SK-N-SH (cell line): ENCODE measurements around the gene IMPACT. TPM values are rescaled to one million over a fixed set of nuclear protein-coding genes. Genes with fewer than 3 reads are reported as not detected.

ENCODE experiments used
- CTCF ChIA-PET: fragments of 300-600, 350-600 bp; formaldehyde crosslinking; extraction: SDS; loops from one replicate; lab custom pipeline; 2021; lab: Yijun Ruan, JAX
- POLR2A ChIA-PET: fragments of 350-600 bp; sonication (Branson Sonifier 250); formaldehyde crosslinking; extraction: SDS; loops from one replicate; lab custom pipeline; 2020; ENCODE audit warnings: antibody characterized with exemption, inconsistent platforms; lab: Yijun Ruan, JAX
- DNase-seq: peaks from one replicate; pipeline ENCODE4 v3.0.0; 2012
- H2AFZ ChIP-seq: fragments of 200-600 bp; sonication (generic); 2 replicates; pipeline ENCODE4 v1.8.1; 2016; ENCODE audit warnings: antibody characterized with exemption, mild to moderate bottlenecking, low read depth
- H3F3A ChIP-seq: fragments of 200-600 bp; sonication (generic); replicated peaks from 2 replicates; pipeline ENCODE3; 2016; ENCODE audit warnings: antibody characterized with exemption, mild to moderate bottlenecking; ENCODE audit not compliant: insufficient read depth
- H3K27ac ChIP-seq, 2 experiments: fragments of 200-500 bp in 1 of 2; fragments of 200-600 bp in 1 of 2; sonication (Bioruptor generic) in 1 of 2; sonication (generic), shearing (Covaris generic) in 1 of 2; 2 replicates each; pipeline versions ENCODE4 v1.5.1 to v1.6.1; 2014 to 2016; ENCODE audit warnings: low read depth in 2 of 2, inconsistent platforms in 1 of 2, low read length in 1 of 2, mild to moderate bottlenecking in 1 of 2, mixed read lengths in 1 of 2
- H3K27me3 ChIP-seq: fragments of 200-600 bp; sonication (generic), shearing (Covaris generic); 2 replicates; pipeline ENCODE4 v1.6.1; 2016; ENCODE audit warnings: mixed run types; ENCODE audit not compliant: insufficient read depth
- H3K36me3 ChIP-seq, 2 experiments: fragments of 200-500 bp in 1 of 2; fragments of 200-600 bp in 1 of 2; sonication (Bioruptor generic) in 1 of 2; sonication (generic) in 1 of 2; replicated peaks in 1 of 2; 2 replicates each; pipeline versions ENCODE3 to v1.5.1; 2014 to 2016; ENCODE audit warnings: low read length in 1 of 2, mild to moderate bottlenecking in 1 of 2; ENCODE audit not compliant: insufficient read depth in 2 of 2, control insufficient read depth in 1 of 2
- H3K4me1 ChIP-seq, 2 experiments: fragments of 200-500 bp in 1 of 2; fragments of 200-600 bp in 1 of 2; sonication (Bioruptor generic) in 1 of 2; sonication (generic), shearing (Covaris generic) in 1 of 2; 2 replicates each; pipeline versions ENCODE4 v1.5.1 to v1.6.1; 2014 to 2016; ENCODE audit warnings: low read depth in 1 of 2, low read length in 1 of 2, mixed run types in 1 of 2; ENCODE audit not compliant: insufficient read depth in 2 of 2, control insufficient read depth in 1 of 2
- H3K4me2 ChIP-seq: fragments of 200-600 bp; sonication (generic), shearing (Covaris generic); 2 replicates; pipeline ENCODE4 v1.6.1; 2017; ENCODE audit warnings: mixed run types
- H3K4me3 ChIP-seq, 2 experiments: fragments of 200-500 bp in 1 of 2; fragments of 200-600 bp in 1 of 2; sonication (Bioruptor generic) in 1 of 2; sonication (generic), shearing (Covaris generic) in 1 of 2; 2 replicates each; pipeline versions ENCODE4 v1.5.1 to v1.8.1; 2014 to 2016; ENCODE audit warnings: low read depth in 2 of 2, inconsistent platforms in 1 of 2, low read length in 1 of 2, mild to moderate bottlenecking in 1 of 2, mixed read lengths in 1 of 2, moderate library complexity in 1 of 2
- H3K79me2 ChIP-seq: fragments of 200-600 bp; sonication (generic); 2 replicates; pipeline ENCODE4 v1.8.1; 2017; ENCODE audit warnings: mild to moderate bottlenecking; ENCODE audit not compliant: insufficient read depth
- H3K9ac ChIP-seq: fragments of 200-600 bp; sonication (generic); 2 replicates; pipeline ENCODE4 v1.6.1; 2017; ENCODE audit warnings: mixed run types
- H3K9me2 ChIP-seq: fragments of 200-600 bp; sonication (generic); 2 replicates; pipeline ENCODE4 v1.6.1; 2017; ENCODE audit warnings: mixed run types
- H3K9me3 ChIP-seq: fragments of 200-600 bp; sonication (generic); 2 replicates; pipeline ENCODE4 v1.6.1; 2017; ENCODE audit warnings: mixed run types, mild to moderate bottlenecking, moderate library complexity
- H4K20me1 ChIP-seq: fragments of 200-600 bp; sonication (generic); 2 replicates; pipeline ENCODE4 v1.6.1; 2017; ENCODE audit warnings: mild to moderate bottlenecking, mixed run types; ENCODE audit not compliant: insufficient read depth
- EP300 ChIP-seq, 2 experiments: IDR thresholded peaks; 2 replicates each; pipeline versions ENCODE4 v1.4.0 to v1.6.1; 2012; ENCODE audit warnings: borderline replicate concordance in 1 of 2, low read depth in 1 of 2, low read length in 1 of 2
- FOSL2 ChIP-seq: IDR thresholded peaks from 2 replicates; pipeline ENCODE4 v1.4.0; 2012; ENCODE audit warnings: low read depth, mild to moderate bottlenecking, moderate library complexity, borderline replicate concordance
- GABPA ChIP-seq: IDR thresholded peaks from 2 replicates; pipeline ENCODE4 v1.4.0; 2012; ENCODE audit warnings: low read depth, mild to moderate bottlenecking
- JUND ChIP-seq: IDR thresholded peaks from 2 replicates; pipeline ENCODE4 v1.4.0; 2012
- NFIC ChIP-seq: IDR thresholded peaks from 2 replicates; pipeline ENCODE4 v1.4.0; 2012; ENCODE audit warnings: borderline replicate concordance
- RAD21 ChIP-seq: IDR thresholded peaks from 2 replicates; pipeline ENCODE4 v1.6.1; 2012; ENCODE audit warnings: mild to moderate bottlenecking, low read length
- RFX5 ChIP-seq: IDR thresholded peaks from 2 replicates; pipeline ENCODE4 v1.6.1; 2012; ENCODE audit warnings: mild to moderate bottlenecking, improper control_type of control experiment, low read length
- SIN3A ChIP-seq: IDR thresholded peaks from 2 replicates; pipeline ENCODE4 v1.6.1; 2012; ENCODE audit warnings: low read depth, mild to moderate bottlenecking, low read length, moderate library complexity, borderline replicate concordance
- TAF1 ChIP-seq: IDR thresholded peaks from 2 replicates; pipeline ENCODE4 v1.6.1; 2012; ENCODE audit warnings: low read depth, mild to moderate bottlenecking, low read length, moderate library complexity, borderline replicate concordance
- TCF12 ChIP-seq: IDR thresholded peaks from 2 replicates; pipeline ENCODE4 v1.4.0; 2012
- TEAD4 ChIP-seq: IDR thresholded peaks from 2 replicates; pipeline ENCODE4 v1.4.0; 2012; ENCODE audit warnings: mild to moderate bottlenecking, borderline replicate concordance; ENCODE audit not compliant: insufficient read depth
- WGBS: methylation state at CpG from one replicate; pipeline ENCODE4 v1.1.6; 2017; ENCODE audit warnings: low lambda C conversion rate; 5-methylcytosine and 5-hydroxymethylcytosine counted together
- polyA plus RNA-seq, 3 experiments: library from polyadenylated mRNA; depleted of rRNA; stranded (reverse); fragments of >200 nt; gene quantifications; 2 replicates each; pipeline ENCODE4 v1.2.3, GENCODE V29; 2012
- TF ChIP-seq, protein P1 (sequence below): fragments of 150-350 bp; IDR thresholded peaks from 2 replicates; pipeline ENCODE4 v1.6.1; 2017; ENCODE audit warnings: antibody characterized with exemption, low read length, low read depth, borderline replicate concordance
- TF ChIP-seq, protein P2 (sequence below): IDR thresholded peaks from 2 replicates; pipeline ENCODE4; 2012

IMPACT gene
- polyA plus RNA-seq, 1 of the 3 experiments (the other 2 are of a cell fraction), result 13.0 TPM

DNA sequence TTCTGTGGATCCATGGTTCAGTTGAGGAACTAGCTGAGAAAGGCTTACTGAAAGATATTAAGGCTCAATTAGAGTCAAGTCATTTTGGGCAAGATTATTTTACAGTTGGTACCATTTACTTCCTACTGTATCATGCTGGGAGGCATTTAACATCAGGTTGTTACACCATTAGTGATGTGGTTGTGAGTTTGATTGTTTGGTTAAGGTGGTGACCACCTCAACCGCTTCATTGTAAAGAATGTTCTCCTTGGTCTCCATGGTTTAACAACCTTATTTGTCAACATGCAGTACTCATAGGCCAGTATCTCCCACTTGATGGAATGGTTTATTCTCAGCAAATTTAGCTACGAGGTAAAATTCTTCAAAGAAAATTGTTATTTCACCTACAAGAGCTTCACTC is 68.1 kb downstream of the IMPACT start:
- H3K9ac ChIP-seq, result no peak overlapping the region
- ChIA-PET POLR2A (no interaction called here), CTCF (interaction anchor here (1.1 to 3.4 kb wide), 3 partner anchors 135 to 232 kb away, joined by 3 to 21 read pairs (median 3); no protein-coding TSS in a partner anchor)
- no peak overlapping the region for H3K27ac ChIP-seq
- no peaks in the 10 kb centered on the region for H3K79me2 ChIP-seq
- H3K4me3 ChIP-seq, result no peak overlapping the region
- no peaks in the 10 kb centered on the region for H4K20me1 ChIP-seq
- WGBS, result 65% methylated on average over 2 of the region's 2 CpGs
- H3K9me3 ChIP-seq, result no peaks in the 10 kb centered on the region
- H3F3A ChIP-seq, result peaks cover 4% of the 10 kb centered on the region
- no peak for DNase-seq
- no peaks in the 10 kb centered on the region for H3K27me3 ChIP-seq
- no peak overlapping the region for H2AFZ ChIP-seq
- no peaks in the 10 kb centered on the region for H3K9me2 ChIP-seq
- no peak overlapping the region for H3K4me2 ChIP-seq
- no peaks in the 10 kb centered on the region for H3K36me3 ChIP-seq
- H3K4me1 ChIP-seq, result peaks cover 9 to 13% of the 10 kb centered on the region in 2 experiments; a peak in 3 of 4 replicates
- TF ChIP-seq RFX5 (no peak), RAD21 (no peak), FOSL2 (no peak)

DNA sequence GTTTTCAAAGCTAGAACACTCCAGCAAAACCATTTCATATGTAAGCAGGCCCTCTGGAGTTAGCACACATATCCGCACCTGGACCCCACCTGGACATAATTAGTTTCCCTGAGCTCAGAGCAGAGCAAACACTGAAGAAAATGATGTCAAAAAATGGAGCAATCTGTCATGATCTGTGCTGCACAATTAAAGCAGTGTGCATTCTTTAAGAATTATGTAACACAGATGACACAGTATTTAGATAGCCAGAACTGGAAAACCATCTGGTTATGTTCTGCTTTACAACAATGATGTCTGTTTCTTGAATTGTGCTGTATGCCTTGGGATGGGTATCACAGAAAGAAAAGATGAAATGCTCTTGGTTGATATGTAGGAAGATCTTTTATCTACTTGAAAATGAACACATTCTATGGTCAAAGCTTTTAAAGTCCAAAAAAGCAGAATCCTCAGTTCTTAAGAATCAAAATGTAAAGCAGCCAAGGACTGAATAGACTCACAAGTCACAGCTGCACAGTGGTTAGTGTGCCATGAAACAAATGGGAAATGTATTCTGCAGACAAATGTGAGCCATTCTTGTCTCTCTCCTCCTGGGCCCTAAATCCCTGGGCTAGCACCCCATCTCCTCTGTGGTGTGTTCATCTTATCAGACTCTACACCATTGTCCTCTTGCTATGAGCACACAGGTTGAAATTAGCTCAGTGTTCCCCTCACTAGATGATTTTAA is 70.7 kb downstream of the IMPACT start:
- peak in 1 of 2 experiments; percentile 24; a peak in 1 of 4 replicates for TF ChIP-seq EP300 (IDR thresholded peaks at IDR 0.05; ENCODE audit: borderline replicate concordance in 1 of 2, low read depth in 1 of 2, low read length in 1 of 2)
- TF ChIP-seq, protein P1, sequence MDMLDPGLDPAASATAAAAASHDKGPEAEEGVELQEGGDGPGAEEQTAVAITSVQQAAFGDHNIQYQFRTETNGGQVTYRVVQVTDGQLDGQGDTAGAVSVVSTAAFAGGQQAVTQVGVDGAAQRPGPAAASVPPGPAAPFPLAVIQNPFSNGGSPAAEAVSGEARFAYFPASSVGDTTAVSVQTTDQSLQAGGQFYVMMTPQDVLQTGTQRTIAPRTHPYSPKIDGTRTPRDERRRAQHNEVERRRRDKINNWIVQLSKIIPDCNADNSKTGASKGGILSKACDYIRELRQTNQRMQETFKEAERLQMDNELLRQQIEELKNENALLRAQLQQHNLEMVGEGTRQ, result no peak
- no peak for TF ChIP-seq TAF1
- peak; percentile 87 for TF ChIP-seq TCF12
- TF ChIP-seq GABPA, result no peak
- no peak for TF ChIP-seq SIN3A
- peak; percentile 60 for TF ChIP-seq JUND
- 0 out of 2 replicates have a peak, but pooled peaks have one; percentile 11 for TF ChIP-seq NFIC
- TF ChIP-seq FOSL2, result peak; percentile 50; the same call in 1 of the 2 replicates
- peak; percentile 45; the same call in 1 of the 2 replicates for TF ChIP-seq TEAD4
- TF ChIP-seq, protein P2, sequence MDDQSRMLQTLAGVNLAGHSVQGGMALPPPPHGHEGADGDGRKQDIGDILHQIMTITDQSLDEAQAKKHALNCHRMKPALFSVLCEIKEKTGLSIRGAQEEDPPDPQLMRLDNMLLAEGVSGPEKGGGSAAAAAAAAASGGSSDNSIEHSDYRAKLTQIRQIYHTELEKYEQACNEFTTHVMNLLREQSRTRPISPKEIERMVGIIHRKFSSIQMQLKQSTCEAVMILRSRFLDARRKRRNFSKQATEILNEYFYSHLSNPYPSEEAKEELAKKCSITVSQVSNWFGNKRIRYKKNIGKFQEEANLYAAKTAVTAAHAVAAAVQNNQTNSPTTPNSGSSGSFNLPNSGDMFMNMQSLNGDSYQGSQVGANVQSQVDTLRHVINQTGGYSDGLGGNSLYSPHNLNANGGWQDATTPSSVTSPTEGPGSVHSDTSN, result peak; percentile 81
- POLR2A ChIA-PET, result no interaction called here
- Histone ChIP-seq H4K20me1 (no peaks in the 10 kb centered on the region), H3F3A (peaks cover 4% of the 10 kb centered on the region), H3K4me2 (no peak overlapping the region), H3K9ac (no peak overlapping the region), H3K4me1 (peaks cover 5 to 9% of the 10 kb centered on the region in 2 experiments; a peak in 3 of 4 replicates), H3K4me3 (no peak overlapping the region), H3K36me3 (no peaks in the 10 kb centered on the region), H3K79me2 (no peaks in the 10 kb centered on the region), H3K9me3 (no peaks in the 10 kb centered on the region), H3K27ac (peak overlapping the region in 1 of 2 experiments; percentile 12; a peak in 1 of 4 replicates), H3K9me2 (no peaks in the 10 kb centered on the region), H3K27me3 (no peaks in the 10 kb centered on the region; the same call in 1 of the 2 replicates), H2AFZ (no peak overlapping the region)
- 27% methylated on average over 1 of the region's 1 CpG for WGBS
- DNase-seq, result no peak
- CTCF ChIA-PET, result interaction anchor here (1.3 to 4.7 kb wide), 3 partner anchors 9 to 138 kb away, joined by 3 to 35 read pairs (median 9); no protein-coding TSS in a partner anchor
